CD4-positive, alpha-beta memory T cell (primary cell): Measurements from ENCODE around the gene GIMAP5. TPM values are rescaled to one million over a fixed set of nuclear protein-coding genes. Genes with fewer than 3 reads are reported as not detected.
A peak's percentile ranks its signal among the peaks of the same experiment; 100 is the strongest.

Source experiments
- CTCF ChIA-PET: fragments of 350-600 bp; sonication (Branson Sonifier 250); formaldehyde crosslinking; loops from one replicate; lab custom pipeline; 2021; ENCODE audit warnings: inconsistent platforms; ENCODE audit not compliant: partially characterized antibody; lab: Charles Lee
- POLR2A ChIA-PET: fragments of 350-600 bp; sonication (Branson Sonifier 250); formaldehyde crosslinking; loops from one replicate; lab custom pipeline; 2021; ENCODE audit not compliant: partially characterized antibody; lab: Charles Lee
- DNase-seq, 5 donors: peaks; one replicate each; pipeline versions ENCODE4 v3.0.0 to v3.0.0-alpha.2; 2020 to 2022; ENCODE audit warnings: mixed read lengths in 1 of 5
- H3K27ac ChIP-seq: one replicate; pipeline ENCODE4 v1.7.0; 2013; ENCODE audit warnings: low read depth, low read length
- H3K27me3 ChIP-seq: 2 replicates; pipeline ENCODE4 v1.7.0; 2013; ENCODE audit warnings: mild to moderate bottlenecking, low read length, moderate library complexity; ENCODE audit not compliant: insufficient read depth
- H3K36me3 ChIP-seq: 2 replicates; pipeline ENCODE4 v1.7.0; 2013; ENCODE audit warnings: mild to moderate bottlenecking, low read length, moderate library complexity; ENCODE audit not compliant: insufficient read depth
- H3K4me1 ChIP-seq: 2 replicates; pipeline ENCODE4 v1.7.0; 2013; ENCODE audit warnings: mild to moderate bottlenecking, low read length, moderate library complexity; ENCODE audit not compliant: insufficient read depth
- H3K4me3 ChIP-seq, 2 donors: one replicate each; pipeline ENCODE4 v1.7.0; 2013; ENCODE audit warnings: low read length in 2 of 2, mild to moderate bottlenecking in 1 of 2
- H3K9me3 ChIP-seq, 2 donors: one replicate each; pipeline ENCODE4 v1.7.0; 2013; ENCODE audit warnings: low read length in 2 of 2, control low read depth in 1 of 2; ENCODE audit not compliant: control insufficient read depth in 1 of 2
- H3K27ac Mint-ChIP-seq, 7 donors: one replicate each; pipeline ENCODE4 v1.8.0; 2020 to 2021; ENCODE audit warnings: mixed read lengths in 7 of 7, mild to moderate bottlenecking in 6 of 7, inconsistent platforms in 3 of 7, moderate library complexity in 3 of 7
- H3K27me3 Mint-ChIP-seq, 2 donors: one replicate each; pipeline ENCODE4 v1.8.0; 2020 to 2021; ENCODE audit warnings: mixed read lengths in 2 of 2
- H3K36me3 Mint-ChIP-seq, 2 donors: one replicate each; pipeline ENCODE4 v1.8.0; 2020 to 2021; ENCODE audit warnings: mixed read lengths in 2 of 2, inconsistent platforms in 1 of 2, mild to moderate bottlenecking in 1 of 2
- H3K4me1 Mint-ChIP-seq, 4 donors: one replicate each; pipeline ENCODE4 v1.8.0; 2020 to 2021; ENCODE audit warnings: mixed read lengths in 4 of 4, mild to moderate bottlenecking in 1 of 4
- H3K4me3 Mint-ChIP-seq, 8 donors: one replicate each; pipeline ENCODE4 v1.8.0; 2020 to 2021; ENCODE audit warnings: mixed read lengths in 8 of 8, mild to moderate bottlenecking in 7 of 8, moderate library complexity in 6 of 8, inconsistent platforms in 3 of 8
- H3K9me3 Mint-ChIP-seq, 8 donors: one replicate each; pipeline ENCODE4 v1.8.0; 2020 to 2021; ENCODE audit warnings: mixed read lengths in 8 of 8, mild to moderate bottlenecking in 5 of 8, inconsistent platforms in 3 of 8, moderate library complexity in 1 of 8
- intact Hi-C: fragments of 100-400 bp; cut with micrococcal nuclease; formaldehyde crosslinking; loops from one replicate; pipeline ENCODE4 v1.15.1; 2023
- polyA plus RNA-seq, 2 donors: library from polyadenylated mRNA; unstranded; fragments of 300-500 nt; fragmentation: Illumina TruSeq; gene quantifications; one replicate each; pipeline ENCODE4 v1.2.3, GENCODE V29; 2021
- total RNA-seq, 2 experiments: library from RNA; stranded (reverse); gene quantifications; one replicate each; pipeline ENCODE4 v1.2.3, GENCODE V29; 2021

GIMAP5 gene
- total and polyA plus RNA-seq, 4 experiments from 2014 or later: 296 to 679 (median 356) TPM

DNA sequence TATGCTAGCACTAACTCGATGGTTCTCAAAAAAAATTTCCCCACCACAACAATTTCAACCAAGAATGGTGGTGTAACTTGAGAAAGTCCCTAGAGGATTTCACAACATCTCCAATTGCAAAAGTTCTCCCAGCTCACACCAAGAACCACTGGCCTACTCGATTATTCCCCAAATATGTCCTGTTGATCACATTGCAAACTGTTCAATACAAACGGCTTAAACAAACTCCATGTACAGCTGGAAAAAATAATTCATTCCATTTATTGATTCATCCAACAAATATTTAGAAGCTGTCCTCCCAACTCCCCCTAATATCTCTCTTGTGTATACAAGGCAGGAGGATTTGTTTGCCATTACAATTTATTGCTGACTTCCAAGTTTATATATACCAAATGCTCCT lies 43.9 kb downstream of the GIMAP5 start:
- intact Hi-C loops: no loop called here
- CTCF ChIA-PET: interaction anchor here (1.6 kb wide), 1 partner anchor 331 kb away, joined by 3 read pairs; no protein-coding TSS in a partner anchor
- H3K27ac ChIP-seq: no peak overlapping the region

DNA sequence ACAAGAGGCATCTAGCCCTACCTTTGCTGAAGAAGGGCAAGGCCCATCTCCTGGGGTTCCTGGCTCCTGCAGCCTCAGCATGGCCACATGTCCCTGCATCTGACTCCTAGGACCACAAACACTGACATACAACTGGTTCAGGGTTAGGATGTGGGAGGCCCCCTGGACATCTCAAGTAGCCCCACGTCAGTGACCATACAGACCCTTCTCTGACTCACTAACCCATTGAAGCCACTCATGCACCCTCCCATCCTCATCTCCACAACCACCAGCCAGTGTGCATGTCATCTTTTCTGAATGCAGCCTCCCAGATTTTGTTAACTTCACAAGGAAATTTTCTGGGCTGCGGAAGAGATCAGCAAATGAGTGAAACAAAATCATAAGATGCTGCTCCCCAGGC lies 44.7 kb downstream of the GIMAP5 start:
- Histone ChIP-seq H3K27ac (no peak overlapping the region), H3K4me3 (no peak overlapping the region), H3K4me1 (no peaks in the 10 kb centered on the region), H3K27me3 (no peaks in the 10 kb centered on the region), H3K36me3 (no peaks in the 10 kb centered on the region), H3K9me3 (no peaks in the 10 kb centered on the region)
- intact Hi-C loops: no loop called here
- Mint-ChIP-seq H3K27me3 (peaks cover 0 to 7% of the 10 kb centered on the region in 2 donors), H3K4me1 (peaks cover 0 to 5% (median 5%) of the 10 kb centered on the region in 4 donors), H3K27ac (peak overlapping the region in 1 of 7 donors; percentile 3), H3K36me3 (no peaks in the 10 kb centered on the region), H3K4me3 (no peak overlapping the region), H3K9me3 (peaks cover 0 to 2% (median 0%) of the 10 kb centered on the region in 8 donors)
- DNase-seq: no peak
- CTCF ChIA-PET: no interaction called here
- POLR2A ChIA-PET: no interaction called here

More for the DNA sequence above, 43.9 kb downstream of the GIMAP5 start:
- Mint-ChIP-seq H3K4me3 (no peak overlapping the region), H3K27me3 (peaks cover 0 to 7% of the 10 kb centered on the region in 2 donors), H3K9me3 (peaks cover 0 to 2% (median 0%) of the 10 kb centered on the region in 8 donors), H3K4me1 (peaks cover 0 to 5% (median 5%) of the 10 kb centered on the region in 4 donors), H3K27ac (no peak overlapping the region), H3K36me3 (no peaks in the 10 kb centered on the region)
- no peaks in the 10 kb centered on the region for H3K36me3 ChIP-seq
- H3K27me3 ChIP-seq: no peaks in the 10 kb centered on the region
- DNase-seq: no peak
- no peak overlapping the region for H3K4me3 ChIP-seq
- POLR2A ChIA-PET: no interaction called here
- no peaks in the 10 kb centered on the region for H3K4me1 ChIP-seq
- no peaks in the 10 kb centered on the region for H3K9me3 ChIP-seq

DNA sequence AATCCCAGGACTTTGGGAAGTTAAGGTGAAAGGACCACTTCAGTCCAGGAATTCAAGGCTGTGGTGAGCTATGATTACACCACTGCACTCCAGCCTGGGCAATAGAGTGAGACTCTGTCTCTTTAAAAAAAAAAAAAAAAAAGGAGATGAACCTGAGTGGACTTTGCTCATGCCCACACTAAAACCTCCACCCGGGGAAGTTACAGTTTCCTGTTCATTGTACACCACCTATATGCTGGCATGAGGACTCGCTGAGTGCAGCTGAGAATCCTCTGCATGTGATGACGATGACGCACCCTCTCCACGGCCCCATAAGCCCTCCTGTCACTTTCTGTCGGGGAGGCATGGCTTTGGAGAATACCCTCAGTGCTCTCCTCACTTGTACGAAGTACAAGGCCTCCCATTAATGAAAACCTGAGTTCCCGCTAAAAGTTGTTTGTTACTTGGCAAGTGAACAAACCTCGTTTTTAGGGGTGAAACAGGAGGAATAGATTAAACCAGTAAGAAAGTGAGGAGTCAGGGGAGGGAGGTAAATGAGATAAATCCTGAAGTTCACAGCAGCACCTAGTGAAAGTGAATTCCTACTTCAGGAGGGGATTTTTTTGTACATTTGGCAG lies 47.0 kb downstream of the GIMAP5 start:
- Histone ChIP-seq H3K4me3 (no peak overlapping the region), H3K27me3 (no peaks in the 10 kb centered on the region), H3K9me3 (no peaks in the 10 kb centered on the region), H3K4me1 (no peaks in the 10 kb centered on the region), H3K36me3 (no peaks in the 10 kb centered on the region), H3K27ac (no peak overlapping the region)
- Mint-ChIP-seq H3K36me3 (no peaks in the 10 kb centered on the region), H3K27ac (no peak overlapping the region), H3K4me1 (no peaks in the 10 kb centered on the region), H3K9me3 (no peaks in the 10 kb centered on the region), H3K4me3 (no peak overlapping the region), H3K27me3 (peaks cover 1 to 10% of the 10 kb centered on the region in 2 donors)
- ChIA-PET POLR2A (no interaction called here), CTCF (no interaction called here)
- no peak for DNase-seq
- intact Hi-C loops: no loop called here

DNA sequence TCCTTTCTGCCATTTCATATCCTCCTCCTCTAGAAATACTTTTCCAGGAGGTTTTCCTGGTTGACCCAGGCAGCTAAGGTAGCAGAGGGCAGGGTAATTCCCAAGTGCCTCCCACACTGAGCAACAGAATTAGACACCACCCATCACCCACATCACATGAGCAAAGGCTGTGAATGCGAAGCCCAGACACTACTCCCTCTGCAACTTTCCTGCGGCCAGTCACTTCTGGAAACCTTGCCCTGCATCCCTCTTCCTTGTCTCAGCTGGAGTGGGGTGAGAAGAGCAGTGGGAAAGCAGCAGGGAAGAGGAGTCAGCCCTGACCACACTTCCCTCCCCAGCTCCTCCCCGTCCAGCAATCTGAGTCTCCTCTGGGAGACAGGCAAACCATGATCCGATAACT lies 47.7 kb downstream of the GIMAP5 start:
- H3K27ac Mint-ChIP-seq: no peak overlapping the region
- H3K27me3 Mint-ChIP-seq: peaks cover 1 to 11% of the 10 kb centered on the region in 2 donors
- H3K9me3 Mint-ChIP-seq: no peaks in the 10 kb centered on the region
- no peak overlapping the region for H3K4me3 Mint-ChIP-seq
- DNase-seq: no peak
- Histone ChIP-seq H3K27me3 (no peaks in the 10 kb centered on the region), H3K4me1 (no peaks in the 10 kb centered on the region), H3K27ac (no peak overlapping the region), H3K4me3 (no peak overlapping the region), H3K9me3 (no peaks in the 10 kb centered on the region), H3K36me3 (no peaks in the 10 kb centered on the region)
- no peaks in the 10 kb centered on the region for H3K4me1 Mint-ChIP-seq
- no peaks in the 10 kb centered on the region for H3K36me3 Mint-ChIP-seq
- ChIA-PET POLR2A (no interaction called here), CTCF (no interaction called here)
- intact Hi-C loops: no loop called here

- Mint-ChIP-seq H3K27me3 (peaks cover 3 to 7% of the 10 kb centered on the region in 2 donors), H3K27ac (no peak overlapping the region), H3K36me3 (no peaks in the 10 kb centered on the region), H3K4me1 (no peaks in the 10 kb centered on the region), H3K4me3 (no peak overlapping the region), H3K9me3 (no peaks in the 10 kb centered on the region)
- CTCF ChIA-PET: interaction anchor here (1.0 to 2.1 kb wide), 3 partner anchors 9 to 198 kb away, joined by 3 to 9 read pairs (median 3); no protein-coding TSS in a partner anchor
- Histone ChIP-seq H3K4me3 (no peak overlapping the region), H3K27ac (no peak overlapping the region), H3K36me3 (no peaks in the 10 kb centered on the region), H3K9me3 (no peaks in the 10 kb centered on the region), H3K4me1 (no peaks in the 10 kb centered on the region), H3K27me3 (no peaks in the 10 kb centered on the region)
- intact Hi-C loops: no loop called here
- POLR2A ChIA-PET: no interaction called here
- no peak for DNase-seq
These were observed 50.4 kb downstream of the GIMAP5 start for GRCh38 chr7:150787321-150788281.

DNA sequence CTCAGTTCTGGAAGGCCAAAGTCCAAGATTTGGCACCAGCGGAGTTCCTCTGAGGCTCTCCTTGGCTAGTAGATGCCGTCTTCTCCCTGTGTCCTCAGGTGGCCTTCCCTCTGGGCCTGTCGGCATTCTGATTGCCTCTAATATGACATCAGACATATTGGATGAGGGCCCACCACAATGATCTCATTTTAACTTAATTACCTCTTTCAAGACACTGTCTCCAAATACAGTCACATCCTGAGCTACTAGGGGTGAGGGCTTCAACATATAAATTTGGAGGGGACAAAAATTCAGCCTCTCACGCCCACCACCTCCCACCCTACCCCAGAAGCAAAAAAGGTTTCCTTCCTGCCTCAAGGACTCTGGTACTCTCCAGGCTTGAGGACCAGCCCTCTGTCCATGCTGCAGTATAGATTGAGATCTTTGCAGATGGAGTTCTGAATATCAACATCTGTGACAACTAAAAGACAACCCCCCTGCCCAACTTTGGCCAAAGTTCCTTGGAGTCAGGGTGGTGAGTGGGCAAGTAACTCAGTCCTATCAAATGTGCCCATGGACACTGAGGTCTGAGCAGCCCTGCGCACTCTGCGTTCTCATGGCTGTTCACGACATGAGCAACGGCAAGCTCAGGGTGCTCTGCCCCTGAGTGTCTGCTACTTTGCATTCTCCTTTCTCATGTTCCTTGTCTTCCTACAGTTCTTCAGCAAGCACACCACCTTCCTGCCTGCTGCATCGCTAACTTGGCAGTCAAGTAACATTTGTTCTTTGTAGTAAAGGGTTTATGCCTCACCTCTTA lies 51.5 kb downstream of the GIMAP5 start:
- Mint-ChIP-seq H3K36me3 (no peaks in the 10 kb centered on the region), H3K27me3 (peaks cover 3 to 7% of the 10 kb centered on the region in 2 donors), H3K4me1 (no peaks in the 10 kb centered on the region), H3K4me3 (no peak overlapping the region), H3K27ac (no peak overlapping the region), H3K9me3 (no peaks in the 10 kb centered on the region)
- H3K27ac ChIP-seq: no peak overlapping the region
- no peaks in the 10 kb centered on the region for H3K27me3 ChIP-seq
- no peaks in the 10 kb centered on the region for H3K4me1 ChIP-seq
- H3K9me3 ChIP-seq: no peaks in the 10 kb centered on the region
- H3K36me3 ChIP-seq: no peaks in the 10 kb centered on the region
- intact Hi-C loops: no loop called here
- ChIA-PET POLR2A (no interaction called here), CTCF (interaction anchor here (1.0 to 2.1 kb wide), 3 partner anchors 10 to 197 kb away, joined by 3 to 9 read pairs (median 3); no protein-coding TSS in a partner anchor)
- no peak for DNase-seq
- no peak overlapping the region for H3K4me3 ChIP-seq
